ENCODE data around the gene SAMD10. TPM values are rescaled to one million over a fixed set of nuclear protein-coding genes. Genes with fewer than 3 reads are reported as not detected.

Gene SAMD10
- total RNA-seq, 1 experiment from 2014 or later, result 5.7 TPM

- Histone ChIP-seq H2AFZ (ENCODE audit: low read length) (no peak overlapping the region), H3K14ac (ENCODE audit: insufficient read depth, low read length) (no peak overlapping the region), H3K4ac (ENCODE audit: low read depth, low read length) (no peak overlapping the region), H3K9ac (ENCODE audit: extremely low read depth, insufficient read length, low read length) (no peak overlapping the region), H3K79me1 (ENCODE audit: insufficient read depth, low read depth, low read length, poor library complexity, severe bottlenecking) (no peaks in the 10 kb centered on the region), H3K23ac (ENCODE audit: insufficient read length, low read depth, low read length) (no peak overlapping the region), H3K27me3 (ENCODE audit: insufficient read depth, low read length) (no peaks in the 10 kb centered on the region), H3K27ac (ENCODE audit: insufficient read length, low read depth, low read length) (no peak overlapping the region), H3K56ac (ENCODE audit: insufficient read length, low read depth, low read length) (no peak overlapping the region), H3K9me3 (ENCODE audit: control insufficient read depth, low read depth, low read length) (no peaks in the 10 kb centered on the region), H3K4me1 (ENCODE audit: insufficient read depth, low read length) (no peaks in the 10 kb centered on the region), H3K18ac (ENCODE audit: insufficient read length, low read depth, low read length) (no peak overlapping the region), H2BK5ac (ENCODE audit: insufficient read length, low read length) (no peak overlapping the region), H4K8ac (replicated peaks; ENCODE audit: insufficient read length, low read depth, low read length) (no peak overlapping the region), H4K5ac (ENCODE audit: insufficient read length, low read depth, low read length) (no peak overlapping the region), H3K4me2 (ENCODE audit: insufficient read depth, insufficient read length, low read length) (no peak overlapping the region), H2BK15ac (ENCODE audit: low read depth, low read length) (no peak overlapping the region), H3K79me2 (ENCODE audit: insufficient read depth, low read length) (no peaks in the 10 kb centered on the region), H2BK12ac (ENCODE audit: insufficient read length, low read depth, low read length) (no peak overlapping the region), H2BK20ac (ENCODE audit: low read depth, low read length, poor library complexity, severe bottlenecking) (no peak overlapping the region), H3T11ph (ENCODE audit: low read length) (no peak overlapping the region), H4K20me1 (ENCODE audit: control insufficient read depth, insufficient read depth, insufficient read length) (no peaks in the 10 kb centered on the region), H4K91ac (ENCODE audit: insufficient read length, low read depth, low read length) (no peak overlapping the region), H2BK120ac (ENCODE audit: low read depth, low read length, poor library complexity, severe bottlenecking) (no peak overlapping the region), H2AK5ac (ENCODE audit: insufficient read length, low read length) (no peak overlapping the region), H3K23me2 (ENCODE audit: insufficient read length, low read depth, low read length, poor library complexity, severe bottlenecking) (no peaks in the 10 kb centered on the region)
- WGBS (ENCODE audit: extremely low coverage, insufficient read length, low lambda C conversion rate), result no CpG with 5 or more reads among the region's 29 CpGs
- Mint-ChIP-seq H3K36me3 (ENCODE audit: insufficient read depth in 1 of 3, low read depth in 3 of 3) (peaks cover 46 to 91% (median 85%) of the 10 kb centered on the region in 3 experiments), H3K4me3 (no peak overlapping the region), H3K4me1 (no peaks in the 10 kb centered on the region), H3K27me3 (ENCODE audit: low read depth) (no peaks in the 10 kb centered on the region), H3K9me3 (no peaks in the 10 kb centered on the region; a peak in 1 of 5 replicates), H3K27ac (no peak overlapping the region)
- TF ChIP-seq CTCF (conservative IDR thresholded peaks at IDR 0.05), result no peak
- DNase-seq, result no peak
Measured at GRCh38 chr20:64025826-64026412, 46.5 kb upstream of the SAMD10 start.

All from H9 (cell line).